RWPE1 (cell line): ENCODE results near the gene CCNG2.

Source experiments
- CTCF ChIA-PET: fragments of 350-600 bp; sonication (Branson Sonifier 250); formaldehyde crosslinking; extraction: SDS; loops from one replicate; lab custom pipeline; 2021; lab: Yijun Ruan, JAX
- POLR2A ChIA-PET: fragments of 400-600 bp; formaldehyde crosslinking; extraction: SDS; loops from one replicate; lab custom pipeline; 2020; ENCODE audit warnings: antibody characterized with exemption; ENCODE audit not compliant: low non-redundant PET; lab: Yijun Ruan, JAX
- DNase-seq: peaks from one replicate; pipeline ENCODE4 v3.0.0; 2012; ENCODE audit warnings: low spot score
- H3K27ac ChIP-seq: fragments of 450-650 bp; 2 replicates; pipeline ENCODE4 v1.5.1; 2017
- CTCF ChIP-seq: fragments of 450-650 bp; conservative IDR thresholded peaks from 2 replicates; pipeline ENCODE4 v1.5.1; 2017; ENCODE audit warnings: low read depth, mild to moderate bottlenecking

CCNG2 gene

GRCh38 chr4:77145842-77146185, 11.2 kb upstream of the CCNG2 start:
- no peak for DNase-seq
- CTCF ChIA-PET, result interaction anchor here (0.6 kb wide), 1 partner anchor 777 kb away, joined by 4 read pairs; no protein-coding TSS in a partner anchor
- no peak overlapping the region for H3K27ac ChIP-seq
- TF ChIP-seq CTCF, result no peak
- POLR2A ChIA-PET, result no interaction called here

GRCh38 chr4:77146186-77147078, 10.6 kb upstream of the CCNG2 start:
- TF ChIP-seq CTCF, result no peak
- ChIA-PET POLR2A (no interaction called here), CTCF (interaction anchor here (0.6 kb wide), 2 partner anchors 72 to 778 kb away, joined by 3 to 4 read pairs; no protein-coding TSS in a partner anchor)
- no peak for DNase-seq
- no peak overlapping the region for H3K27ac ChIP-seq

- POLR2A ChIA-PET, result no interaction called here
- DNase-seq, result no peak
- TF ChIP-seq CTCF, result no peak
- CTCF ChIA-PET, result interaction anchor here (0.9 kb wide), 1 partner anchor 93 kb away, joined by 4 read pairs; no protein-coding TSS in a partner anchor
- no peak overlapping the region for H3K27ac ChIP-seq
Observed at GRCh38 chr4:77147079-77147782, 9.8 kb upstream of the CCNG2 start.

- ChIA-PET CTCF (interaction anchor here (0.9 kb wide), 1 partner anchor 92 kb away, joined by 4 read pairs; no protein-coding TSS in a partner anchor), POLR2A (no interaction called here)
- no peak for TF ChIP-seq CTCF
- DNase-seq, result no peak
- no peak overlapping the region for H3K27ac ChIP-seq
Observed at GRCh38 chr4:77148078-77148477, 8.9 kb upstream of the CCNG2 start.

- POLR2A ChIA-PET, result no interaction called here
- no peak for DNase-seq
- no peak for TF ChIP-seq CTCF
- H3K27ac ChIP-seq, result no peak overlapping the region
- CTCF ChIA-PET, result no interaction called here
Observed at GRCh38 chr4:77149789-77150188, 7.2 kb upstream of the CCNG2 start.

- ChIA-PET CTCF (no interaction called here), POLR2A (no interaction called here)
- no peak overlapping the region for H3K27ac ChIP-seq
- TF ChIP-seq CTCF, result no peak
- no peak for DNase-seq
Observed at GRCh38 chr4:77151241-77151640, 5.8 kb upstream of the CCNG2 start.
